ENCODE results near the gene PCLAF.
A peak's percentile ranks its signal among the peaks of the same experiment; 100 is the strongest.
"Not testable (repeated sequence)": the region's sequence is repeated elsewhere in the genome, so short reads cannot be mapped to it uniquely, and the experiment has no call there.

PCLAF gene

GRCh38 chr15:64361259-64361658 is 20.0 kb downstream of the PCLAF start:
- DNase-seq (ENCODE audit: low spot score) = no peak

- no peak for DNase-seq (ENCODE audit: low spot score)
Measured at GRCh38 chr15:64356710-64357040, 24.6 kb downstream of the PCLAF start.

GRCh38 chr15:64355944-64356709 is 25.1 kb downstream of the PCLAF start, which contains the start of gene CSNK1G1:
CSNK1G1 (minus strand) TSS chr15:64356173; CDS start chr15:64300499, 55,674 bp downstream.
- DNase-seq (ENCODE audit: low spot score) = peak; percentile 93

- peak; percentile 51 for DNase-seq (ENCODE audit: low spot score)
Measured at GRCh38 chr15:64355348-64355943, 25.8 kb downstream of the PCLAF start.

- DNase-seq (ENCODE audit: low spot score) = no peak
Measured at GRCh38 chr15:64354688-64355344, 26.4 kb downstream of the PCLAF start.

GRCh38 chr15:64351265-64351664 is 30.0 kb downstream of the PCLAF start:
- no peak for DNase-seq (ENCODE audit: low spot score)

GRCh38 chr15:64349375-64349774 is 31.9 kb downstream of the PCLAF start:
- no peak for DNase-seq (ENCODE audit: low spot score)

- DNase-seq (ENCODE audit: low spot score) = no peak
Measured at GRCh38 chr15:64348455-64348854, 32.8 kb downstream of the PCLAF start.

- DNase-seq (ENCODE audit: low spot score) = not testable (repeated sequence)
Measured at GRCh38 chr15:64346242-64346641, 35.0 kb downstream of the PCLAF start.

GRCh38 chr15:64344651-64345294 is 36.5 kb downstream of the PCLAF start:
- DNase-seq (ENCODE audit: low spot score) = no peak

- DNase-seq (ENCODE audit: low spot score) = no peak
Measured at GRCh38 chr15:64343841-64344240, 37.4 kb downstream of the PCLAF start.

GRCh38 chr15:64343222-64343621 is 38.0 kb downstream of the PCLAF start:
- DNase-seq (ENCODE audit: low spot score) = no peak

- no peak for DNase-seq (ENCODE audit: low spot score)
Measured at GRCh38 chr15:64341961-64342360, 39.3 kb downstream of the PCLAF start.

- no peak for DNase-seq (ENCODE audit: low spot score)
Measured at GRCh38 chr15:64340355-64340754, 40.9 kb downstream of the PCLAF start.

GRCh38 chr15:64337761-64338160 is 43.5 kb downstream of the PCLAF start:
- no peak for DNase-seq (ENCODE audit: low spot score)

GRCh38 chr15:64333986-64334929 is 47.0 kb downstream of the PCLAF start:
- DNase-seq (ENCODE audit: low spot score) = no peak

- DNase-seq (ENCODE audit: low spot score) = no peak
Measured at GRCh38 chr15:64333516-64333915, 47.7 kb downstream of the PCLAF start.

GRCh38 chr15:64331668-64332067 is 49.6 kb downstream of the PCLAF start:
- not testable (repeated sequence) for DNase-seq (ENCODE audit: low spot score)

GRCh38 chr15:64326975-64327374 is 54.3 kb downstream of the PCLAF start:
- DNase-seq (ENCODE audit: low spot score) = not testable (repeated sequence)

GRCh38 chr15:64326458-64326857 is 54.8 kb downstream of the PCLAF start:
- not testable (repeated sequence) for DNase-seq (ENCODE audit: low spot score)

- DNase-seq (ENCODE audit: low spot score) = no peak
Measured at GRCh38 chr15:64324165-64324877, 56.9 kb downstream of the PCLAF start.
